Hematopoietic multipotent progenitor cell treated with erythropoietin and hydrocortisone succinate and interleukin-3 and kit ligand, for 8 days (in vitro differentiated cells): Measurements from ENCODE around the gene PCDH9.
"Not testable (repeated sequence)": the region's sequence is repeated elsewhere in the genome, so short reads cannot be mapped to it uniquely, and the experiment has no call there.

ENCODE experiments used
- DNase-seq: peaks from one replicate; pipeline ENCODE4 v3.0.0-alpha.2; 2015

Gene PCDH9

DNA sequence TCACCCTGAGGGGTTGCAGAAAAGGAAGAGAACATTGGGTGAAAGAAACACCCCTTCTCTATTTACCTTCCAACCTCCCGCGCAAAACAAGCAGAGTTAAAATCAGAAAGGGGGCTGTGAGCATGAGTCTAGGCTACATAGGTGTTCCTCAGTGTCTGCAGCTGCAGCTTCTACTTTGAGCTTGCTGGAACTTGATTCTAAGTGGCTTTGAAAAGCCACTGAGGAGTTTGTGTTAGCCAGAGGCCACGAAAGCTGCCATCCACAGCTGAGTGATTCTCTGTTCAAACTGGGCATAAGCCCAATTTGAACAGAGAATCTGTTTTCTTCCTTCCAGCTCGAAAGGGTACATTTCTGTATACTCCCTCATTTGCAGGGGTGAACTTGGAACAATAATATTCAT, 343.9 kb downstream of the PCDH9 start:
- no peak for DNase-seq

DNA sequence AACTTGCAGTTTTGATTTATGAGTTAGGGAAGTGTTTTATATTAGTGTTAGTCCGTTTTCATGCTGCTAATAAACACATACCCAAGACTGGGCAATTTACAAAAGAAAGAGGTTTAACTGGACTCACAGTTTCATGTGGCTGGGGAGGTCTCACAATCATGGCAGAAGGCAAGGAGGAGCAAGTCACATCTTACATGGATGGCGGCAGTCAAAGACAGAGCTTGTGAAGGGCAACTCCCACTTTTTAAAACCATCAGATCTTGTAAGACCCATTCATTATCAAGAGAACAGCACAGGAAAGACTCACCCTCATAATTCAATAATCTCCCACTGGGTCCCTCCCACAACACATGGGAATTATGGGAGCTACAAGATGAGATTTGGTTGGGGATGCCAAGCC, 349.0 kb downstream of the PCDH9 start:
- not testable (repeated sequence) for DNase-seq

DNA sequence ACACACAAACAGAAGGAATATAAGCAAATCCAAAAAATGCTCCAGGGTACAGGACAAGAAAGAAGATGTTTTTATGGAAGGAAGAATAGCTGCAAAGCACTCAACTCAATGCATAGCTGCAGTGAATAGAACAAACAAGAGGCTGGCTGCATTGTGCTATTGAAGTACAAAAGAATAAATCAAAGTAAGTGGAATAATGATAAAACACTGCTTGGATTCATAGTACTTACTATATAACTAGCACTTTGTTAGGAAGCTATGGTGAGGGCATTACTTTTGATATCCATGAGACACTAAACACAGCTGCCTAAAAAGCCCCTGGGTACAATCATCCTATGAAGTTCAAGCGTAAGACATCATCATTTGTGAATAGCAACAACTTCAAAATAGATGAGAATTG, 350.1 kb downstream of the PCDH9 start:
- DNase-seq = no peak

DNA sequence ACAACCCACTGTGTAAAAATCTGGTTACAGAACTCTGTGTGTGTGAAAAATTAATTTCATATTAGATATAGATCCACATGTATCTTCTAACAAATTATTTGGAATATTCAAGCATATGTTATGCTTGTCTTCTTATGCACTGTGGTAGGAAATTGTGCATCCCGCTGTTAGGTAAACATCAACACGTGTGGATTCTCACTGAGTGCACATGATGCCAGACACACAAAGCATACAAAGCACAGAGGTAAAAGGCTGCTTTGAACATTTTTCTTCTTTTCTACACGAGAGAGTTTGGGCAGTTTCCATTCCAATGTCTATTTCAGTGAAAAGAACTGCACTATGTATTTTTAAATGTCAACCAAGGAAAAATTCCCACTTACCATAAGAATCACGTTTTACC, 354.9 kb downstream of the PCDH9 start:
- no peak for DNase-seq

DNA sequence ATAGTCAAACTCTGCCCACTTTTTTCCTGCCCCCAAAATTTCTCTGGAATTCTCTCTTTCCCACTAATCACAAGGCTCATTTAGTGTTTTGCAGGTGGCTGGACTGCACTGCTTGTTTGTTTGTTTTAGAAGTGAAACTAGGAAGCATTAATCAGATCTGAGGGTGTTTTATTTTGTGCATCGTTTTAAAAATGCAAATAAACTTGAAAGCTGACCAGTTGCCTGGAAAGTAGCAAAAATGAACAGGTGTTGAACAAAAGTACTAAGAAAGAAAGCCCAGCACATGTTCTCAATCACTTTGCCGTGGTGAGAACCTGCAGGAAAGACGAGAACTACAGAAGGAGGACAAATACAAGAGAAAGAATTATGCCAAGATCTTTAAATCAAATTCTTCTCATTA, 365.5 kb downstream of the PCDH9 start:
- DNase-seq = no peak

DNA sequence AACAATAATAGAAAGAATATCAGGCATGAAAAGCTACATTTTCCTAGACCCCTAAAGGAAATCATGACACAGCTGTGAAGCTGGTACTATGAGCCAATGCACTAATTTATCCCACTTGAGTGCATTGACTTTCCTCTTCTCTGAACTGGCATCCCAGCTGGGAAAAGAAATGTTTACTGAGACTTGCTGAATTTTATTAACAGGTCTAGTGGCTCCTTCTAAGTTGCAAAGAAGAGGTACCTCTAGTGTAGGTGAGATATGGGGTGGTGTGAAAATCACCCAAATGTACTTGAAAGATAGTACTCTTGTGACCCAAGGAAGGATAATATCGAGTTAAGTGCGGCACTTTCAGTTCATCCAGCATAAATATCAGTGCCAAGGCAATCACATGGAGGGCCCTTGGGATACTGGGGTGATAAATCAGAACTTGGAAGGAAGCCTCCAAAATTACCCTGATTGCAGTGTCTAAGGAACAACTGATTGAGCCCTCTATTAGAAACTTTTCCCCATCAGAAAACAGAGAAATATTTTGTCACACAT, 369.2 kb downstream of the PCDH9 start:
- DNase-seq = no peak

DNA sequence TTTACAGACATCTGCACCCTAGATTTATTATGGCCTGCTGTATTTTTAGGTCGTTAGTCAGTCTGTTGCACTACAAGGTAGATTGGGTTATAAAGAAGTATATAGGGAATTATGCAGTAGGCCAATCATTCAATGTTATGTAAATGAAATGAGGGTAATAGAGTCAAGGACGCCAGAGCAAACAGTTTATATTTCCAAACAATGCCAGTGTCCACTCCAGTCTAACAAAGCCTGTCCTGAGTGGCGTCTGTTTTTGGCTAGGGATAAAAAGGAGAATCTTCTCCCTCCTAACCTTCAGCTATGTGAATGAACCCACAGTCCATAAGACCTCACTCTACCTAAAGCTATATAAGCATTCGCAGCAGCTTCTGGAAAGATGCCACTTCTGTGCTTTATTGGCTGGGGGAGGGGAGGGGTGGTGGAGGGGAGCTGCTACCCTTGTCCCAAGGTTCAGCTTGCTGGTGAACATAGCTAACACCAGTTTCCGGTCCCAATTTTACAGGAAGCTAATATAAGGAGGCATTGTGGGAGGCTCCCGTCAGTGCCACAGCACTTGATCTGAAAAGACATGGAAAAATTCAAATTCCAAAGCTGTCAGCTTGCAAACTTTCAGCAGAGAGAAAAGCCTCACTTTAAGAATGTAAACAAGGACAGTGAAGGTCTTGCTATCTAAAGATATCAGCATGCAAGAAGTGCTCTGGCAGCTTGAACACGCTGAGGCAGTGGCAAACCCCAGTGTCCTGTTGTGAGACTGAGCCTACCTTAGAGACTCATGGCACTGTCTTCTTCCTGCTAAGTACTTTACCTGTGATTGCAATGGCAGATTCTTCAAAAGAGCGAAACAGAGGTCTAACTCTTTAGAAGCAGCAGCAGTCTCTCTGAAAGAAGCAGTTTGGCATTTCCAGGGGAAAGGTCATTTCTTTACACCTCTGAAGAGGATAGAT, 369.9 kb downstream of the PCDH9 start:
- no peak for DNase-seq

DNA sequence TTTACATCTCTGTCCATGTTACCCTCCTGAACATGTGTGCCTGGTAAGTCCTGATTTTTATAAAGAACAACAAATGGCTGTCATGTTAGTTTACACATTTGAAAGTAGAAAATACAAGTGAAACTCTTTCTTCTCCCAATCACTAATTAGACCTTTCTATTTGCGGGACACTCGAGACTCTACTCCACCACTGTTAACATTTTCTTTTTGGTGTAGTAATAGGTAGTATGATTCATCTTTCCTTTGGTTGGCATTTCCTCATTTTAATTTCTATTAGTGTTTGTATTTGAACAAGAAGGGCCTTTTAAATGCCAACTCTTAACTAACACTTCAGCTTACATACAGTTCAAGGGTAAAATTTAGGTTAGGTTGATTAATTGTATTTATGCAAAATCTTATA, 371.1 kb downstream of the PCDH9 start:
- no peak for DNase-seq

DNA sequence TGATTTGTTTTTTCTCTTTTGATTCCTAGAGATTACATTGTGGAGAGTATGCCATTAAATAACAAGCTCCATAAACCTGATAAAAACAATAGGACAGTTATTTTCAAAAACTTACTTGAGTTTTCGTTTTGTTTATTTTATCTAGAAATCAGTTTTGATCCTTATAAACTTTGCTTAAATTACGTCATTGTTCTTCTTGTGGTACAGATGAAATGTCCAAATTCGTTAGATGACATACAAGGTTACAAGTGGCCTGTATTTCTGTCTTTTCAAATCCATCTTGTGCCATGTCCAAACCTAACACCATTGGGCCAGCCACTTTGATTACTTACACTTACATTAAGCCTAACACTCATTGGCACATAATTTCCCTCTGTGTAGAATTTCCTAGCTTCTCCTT, 372.0 kb downstream of the PCDH9 start:
- DNase-seq = no peak

DNA sequence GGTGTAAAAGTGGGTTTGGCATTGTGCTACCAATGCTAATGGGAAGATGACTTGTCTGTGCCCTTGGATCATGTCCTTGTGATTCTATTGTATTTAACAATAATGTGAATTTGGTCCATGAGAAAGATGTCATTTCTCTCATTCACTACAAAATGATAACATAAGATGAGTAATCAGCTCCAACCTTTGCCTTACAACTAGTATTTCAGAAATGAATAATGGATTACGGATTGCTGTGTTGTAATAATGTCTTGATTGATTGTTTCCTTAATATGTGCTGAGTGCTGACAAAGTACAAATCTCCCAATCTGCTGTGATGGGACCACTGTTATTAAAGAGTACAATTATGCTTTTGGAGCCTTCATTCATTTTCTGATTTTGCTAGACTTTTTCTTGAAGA, 375.0 kb downstream of the PCDH9 start:
- DNase-seq = no peak

DNA sequence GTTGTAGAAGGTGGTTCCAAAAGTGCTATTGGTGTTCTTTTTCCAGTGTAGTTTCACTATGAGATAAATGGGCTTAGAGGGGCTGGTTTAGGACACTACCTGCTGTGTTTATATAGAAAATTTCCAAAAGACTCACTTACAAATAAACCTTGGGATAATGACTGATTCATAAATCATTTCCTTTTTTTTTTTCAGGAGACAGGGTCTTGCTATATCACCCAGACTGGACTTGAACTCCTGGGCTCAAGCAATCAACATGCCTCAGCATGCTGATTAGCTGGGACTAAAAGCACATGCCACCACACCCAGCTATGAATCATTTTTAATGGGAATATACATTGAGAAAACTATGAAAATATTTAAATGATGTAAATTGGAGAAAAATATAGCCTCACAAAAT, 376.6 kb downstream of the PCDH9 start:
- DNase-seq = no peak

DNA sequence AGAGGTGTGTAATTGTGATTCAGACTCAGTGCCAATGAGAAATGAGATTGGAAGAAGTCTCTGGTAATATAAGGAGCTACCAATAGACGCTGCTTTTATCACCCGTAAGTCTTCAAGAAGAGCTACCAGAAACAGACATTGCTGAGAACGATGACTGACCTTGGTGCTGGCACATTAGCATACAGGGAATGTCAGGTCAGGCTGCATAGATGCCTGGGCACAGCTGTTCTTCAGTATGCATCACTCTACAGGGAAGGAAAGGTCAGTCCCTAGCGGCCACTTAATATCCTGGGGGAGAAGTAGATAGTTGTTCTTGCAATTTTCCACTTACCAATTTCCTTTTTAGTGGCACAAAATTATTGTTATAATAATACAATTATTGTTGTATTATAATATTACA, 380.4 kb downstream of the PCDH9 start:
- no peak for DNase-seq

DNA sequence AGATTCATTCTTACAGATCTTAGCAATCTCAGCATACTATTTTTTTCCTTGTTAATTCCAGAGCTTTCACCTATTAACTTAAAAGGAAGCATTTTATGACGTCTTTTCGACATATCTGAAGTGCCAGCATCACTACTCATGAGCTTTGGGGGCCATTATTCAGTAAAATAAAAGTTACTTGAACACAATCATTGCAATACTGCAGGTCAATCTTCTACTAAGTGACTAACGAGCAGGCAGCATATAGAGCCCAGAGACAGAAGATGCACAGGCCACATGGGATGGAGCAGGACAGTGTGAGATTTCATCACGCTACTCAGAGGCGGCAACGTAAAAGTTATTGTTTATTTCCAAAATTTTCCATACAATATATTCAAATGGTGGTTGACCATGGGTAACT, 382.6 kb downstream of the PCDH9 start:
- DNase-seq = no peak

DNA sequence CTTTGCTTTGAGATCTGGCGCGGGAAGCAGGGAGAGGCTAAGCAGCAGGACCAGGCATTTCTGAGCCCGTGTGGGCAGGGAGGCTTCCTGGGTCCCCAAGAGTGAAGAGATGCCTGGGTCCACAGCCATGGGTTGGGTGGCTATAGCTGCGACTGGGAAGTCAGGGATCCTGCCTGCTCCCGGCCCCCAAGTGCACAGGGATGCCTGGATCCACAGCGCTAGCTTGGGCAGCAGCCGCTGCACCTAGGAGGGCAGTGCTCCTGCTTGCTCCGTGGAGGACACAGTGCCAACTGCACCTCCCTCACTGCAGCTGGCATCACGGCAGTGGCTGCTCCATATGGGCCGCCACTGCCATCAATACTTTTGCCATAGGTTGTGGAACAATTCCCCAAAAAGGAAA, 384.7 kb downstream of the PCDH9 start:
- no peak for DNase-seq

DNA sequence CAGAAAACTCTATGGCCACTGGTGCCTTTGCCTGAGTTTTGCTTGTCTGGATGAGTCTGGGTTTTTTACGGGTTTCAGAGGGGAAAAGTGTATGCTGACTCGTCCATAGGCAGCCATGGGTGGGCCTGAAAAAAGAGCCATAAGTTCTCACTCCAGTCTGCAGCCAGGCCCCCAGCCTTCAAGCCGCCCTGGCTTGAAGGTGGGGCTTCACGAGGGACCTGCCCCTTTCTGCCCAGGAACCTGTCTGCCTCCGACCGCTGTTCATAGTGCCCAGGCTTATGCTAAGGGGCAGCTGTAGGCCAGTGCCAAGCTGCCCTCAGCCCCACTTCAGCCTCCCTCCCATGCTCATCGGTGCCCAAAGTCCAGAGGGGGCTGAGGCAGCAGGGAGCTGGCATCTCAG, 385.2 kb downstream of the PCDH9 start:
- DNase-seq = no peak

DNA sequence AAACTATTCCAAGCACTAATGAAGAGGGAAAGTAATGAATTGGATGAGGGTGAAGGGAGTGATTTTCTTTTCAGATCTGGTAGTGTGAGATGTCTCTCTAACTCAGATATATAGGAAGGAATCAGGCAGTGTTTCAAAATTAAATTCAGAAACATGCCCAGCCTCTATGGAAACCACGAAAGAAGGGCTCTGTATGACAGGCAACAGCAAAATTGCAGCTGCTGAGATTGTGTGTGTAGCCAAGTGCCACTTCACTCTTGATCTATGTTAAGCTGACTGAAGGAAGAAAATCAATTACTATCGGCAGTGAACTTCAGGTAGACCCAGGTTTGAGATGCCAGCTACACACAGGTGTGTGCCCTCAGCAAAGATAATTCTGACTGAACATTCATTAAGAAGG, 387.4 kb downstream of the PCDH9 start:
- DNase-seq = no peak

DNA sequence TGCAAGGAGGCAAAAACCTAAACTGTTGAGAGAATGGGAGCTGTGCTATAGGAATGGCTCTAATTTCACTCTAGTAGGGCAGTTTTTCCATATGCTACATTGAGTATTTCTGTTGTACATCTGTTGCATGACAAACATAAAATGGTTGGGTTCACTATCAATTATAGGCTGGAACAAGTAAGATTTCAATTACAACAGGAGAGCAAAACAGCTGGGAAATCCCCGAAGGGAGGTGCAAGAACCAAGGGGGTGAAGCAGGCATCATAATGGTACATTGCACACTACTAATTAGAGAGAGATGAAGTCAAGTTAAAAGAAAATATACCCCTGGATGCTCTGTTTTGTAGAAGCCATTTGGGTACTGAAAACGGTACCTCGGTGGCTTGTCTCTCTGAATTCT, 389.5 kb downstream of the PCDH9 start:
- no peak for DNase-seq

DNA sequence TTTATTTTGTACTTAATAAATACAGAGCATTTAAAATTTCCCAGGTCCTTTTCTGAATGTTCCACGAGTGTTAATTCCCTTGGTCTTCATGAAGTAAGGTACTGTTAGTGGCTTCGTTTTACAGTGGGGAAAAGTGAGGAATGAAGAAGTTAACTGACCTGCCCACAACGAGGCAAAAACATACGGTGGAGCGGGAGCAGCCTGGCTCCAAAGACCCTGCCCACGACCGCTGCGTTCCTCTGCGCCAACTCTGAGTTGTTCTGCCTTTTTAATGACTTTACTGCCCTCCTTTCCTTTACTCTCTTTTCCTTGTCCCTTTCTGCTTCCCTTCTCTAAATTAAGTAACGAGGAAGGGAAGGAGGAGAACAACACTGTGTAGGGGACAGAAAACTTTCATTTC, 392.9 kb downstream of the PCDH9 start:
- no peak for DNase-seq

DNA sequence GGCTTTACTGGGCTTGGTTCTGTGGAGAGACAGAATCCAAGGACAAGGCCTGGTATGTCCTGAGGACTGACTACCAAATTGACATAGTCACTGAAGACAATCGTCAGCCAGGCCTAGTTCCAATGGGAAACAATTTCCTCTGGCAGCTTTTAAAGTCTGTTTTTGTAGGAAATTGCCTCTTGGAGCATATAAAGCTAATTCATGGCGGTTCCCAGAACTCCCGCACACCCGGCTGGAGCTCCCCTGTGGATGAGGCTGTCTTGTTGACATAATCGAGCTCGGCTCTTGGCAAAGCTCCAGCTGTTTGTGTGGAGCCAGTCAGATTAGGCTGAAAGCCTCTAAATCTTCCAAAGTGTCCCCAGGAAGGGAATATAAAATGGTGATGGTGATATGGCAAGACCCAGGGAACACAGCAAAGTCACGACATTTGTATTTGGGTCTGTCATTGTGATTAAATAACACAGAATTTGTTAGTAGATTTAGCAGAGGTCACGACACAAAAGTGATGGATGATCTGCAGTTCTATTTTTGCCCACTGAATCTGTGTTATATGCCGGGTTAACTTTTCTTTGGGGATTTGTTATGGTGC, 395.0 kb downstream of the PCDH9 start:
- no peak for DNase-seq

DNA sequence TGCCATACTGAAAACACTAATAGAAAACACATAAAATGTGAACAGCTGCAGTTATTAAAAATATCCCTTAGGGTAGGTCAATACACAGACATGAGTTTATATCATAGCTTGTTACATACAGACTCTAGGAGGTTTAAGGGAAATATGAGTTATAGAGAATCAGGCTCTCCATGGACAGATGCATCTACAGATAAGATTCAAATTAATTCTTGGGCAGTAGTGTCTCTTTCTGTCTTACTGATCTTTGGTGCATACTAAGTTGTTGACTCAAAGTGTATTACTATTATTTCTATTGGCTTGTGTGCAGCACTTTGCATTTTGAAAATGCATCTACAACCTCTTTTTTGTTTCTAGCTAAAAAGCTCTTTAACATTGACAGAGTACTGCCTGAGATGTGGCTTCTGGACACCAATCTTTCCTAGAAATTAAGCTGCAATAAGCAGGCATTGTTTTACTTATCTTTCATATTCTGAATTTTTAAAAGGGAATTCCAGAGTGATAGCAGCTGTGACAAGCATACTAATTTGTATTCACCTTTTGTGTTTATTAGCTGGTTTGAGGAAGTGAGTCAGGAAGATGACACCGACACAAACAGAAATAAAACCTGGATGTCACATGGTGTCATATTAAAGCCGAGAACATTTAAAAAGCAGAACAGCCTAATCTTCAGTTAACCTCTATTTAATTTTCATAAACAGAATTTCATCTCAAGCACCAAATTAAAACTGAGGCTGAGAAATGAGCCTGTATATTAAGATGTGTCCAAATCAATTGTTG, 399.0 kb downstream of the PCDH9 start:
- DNase-seq = no peak

DNA sequence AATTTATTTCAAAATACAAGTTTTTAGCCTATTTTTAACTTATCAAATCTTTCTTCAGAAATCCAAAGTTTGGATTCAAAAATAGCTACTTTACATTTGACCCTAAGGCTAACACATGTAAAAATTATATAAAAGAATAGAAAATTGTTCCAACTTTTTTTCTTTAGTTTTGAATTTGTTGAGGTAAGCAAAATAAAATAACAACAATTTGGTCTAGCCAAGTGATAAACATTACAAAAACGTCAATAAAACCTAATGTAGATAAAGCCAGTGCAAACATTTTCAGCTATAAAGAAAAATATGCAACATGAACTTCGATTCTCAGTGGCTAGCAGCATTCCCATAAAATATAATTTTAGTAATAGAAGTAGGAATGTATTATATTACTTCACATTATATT, 400.3 kb downstream of the PCDH9 start:
- DNase-seq = no peak

DNA sequence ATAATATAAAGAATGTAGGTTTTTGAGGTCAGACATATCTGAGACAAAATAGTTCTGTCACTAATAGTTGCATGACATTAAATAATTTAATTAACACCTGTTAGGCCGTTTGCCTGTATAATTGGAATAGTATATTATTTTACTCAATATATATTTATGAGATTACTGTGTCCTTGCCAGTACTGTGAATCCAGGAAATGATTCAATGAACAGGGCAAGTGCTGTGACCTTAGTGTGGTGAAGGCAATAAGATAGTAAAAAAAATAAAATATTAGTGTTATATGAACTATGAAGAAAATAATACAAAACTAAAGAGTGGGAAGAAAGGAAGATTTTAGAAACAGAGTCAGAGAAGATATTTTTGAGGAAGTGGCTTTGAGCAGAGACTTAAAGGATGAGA, 403.7 kb downstream of the PCDH9 start:
- DNase-seq = no peak

DNA sequence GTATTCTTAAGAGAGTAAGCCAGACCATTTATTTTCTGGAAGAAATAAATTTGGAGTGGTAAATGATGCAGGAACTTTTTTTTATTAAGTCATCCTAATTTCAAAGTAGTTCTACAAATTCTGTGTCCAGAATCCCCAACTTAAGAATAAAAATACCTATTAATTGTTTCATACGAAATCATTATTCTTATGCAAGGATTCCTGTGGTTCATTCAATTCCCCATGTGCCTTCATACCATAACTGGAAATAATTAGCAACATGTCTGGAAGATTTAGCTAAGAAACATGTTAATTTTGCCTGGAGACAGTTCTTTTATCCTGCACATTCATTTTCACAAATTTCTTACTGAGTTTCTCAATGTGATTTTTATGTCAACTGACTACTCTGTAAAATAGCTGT, 408.6 kb downstream of the PCDH9 start:
- no peak for DNase-seq

DNA sequence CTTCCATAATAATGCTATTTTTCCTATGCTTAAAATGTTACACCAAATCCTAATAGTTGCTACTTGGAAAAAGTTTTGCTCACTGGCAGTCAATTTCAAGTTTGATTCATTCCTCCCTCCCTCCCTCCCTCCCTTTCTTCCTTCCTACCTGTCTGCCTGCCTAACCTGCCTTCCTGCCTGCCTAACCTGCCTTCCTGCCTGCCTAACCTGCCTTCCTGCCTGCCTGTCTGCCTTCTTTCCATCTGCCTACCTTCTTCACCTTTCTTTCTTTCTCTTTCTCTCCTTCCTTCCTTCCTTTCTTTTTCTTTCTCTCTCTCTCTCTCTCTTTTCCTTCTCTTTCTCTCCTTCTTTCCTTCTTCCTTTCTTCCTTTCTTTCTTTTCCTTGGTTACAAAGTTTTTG, 418.7 kb downstream of the PCDH9 start:
- DNase-seq = no peak
